Esophagus (tissue), 2 donors: ENCODE measurements around the gene ACOT4. TPM values are rescaled to one million over a fixed set of nuclear protein-coding genes. Genes with fewer than 3 reads are reported as not detected.
"Not testable (repeated sequence)": the region's sequence is repeated elsewhere in the genome, so short reads cannot be mapped to it uniquely, and the experiment has no call there.

Experiments
- H3K27ac ChIP-seq, 2 donors: one replicate each; pipeline ENCODE4 v1.5.1; 2013; ENCODE audit warnings: low read depth in 2 of 2, mild to moderate bottlenecking in 2 of 2, inconsistent platforms in 1 of 2, low read length in 1 of 2, moderate library complexity in 1 of 2
- H3K27me3 ChIP-seq, 2 donors: one replicate each; pipeline ENCODE4 v1.6.1; 2013; ENCODE audit warnings: low read length in 2 of 2, control low read depth in 1 of 2, mild to moderate bottlenecking in 1 of 2; ENCODE audit not compliant: insufficient read depth in 2 of 2, control insufficient read depth in 1 of 2
- H3K36me3 ChIP-seq, 2 donors: one replicate each; pipeline ENCODE4 v1.6.1; 2013; ENCODE audit warnings: low read length in 1 of 2; ENCODE audit not compliant: control insufficient read depth in 2 of 2, insufficient read depth in 2 of 2
- H3K4me1 ChIP-seq, 2 donors: one replicate each; pipeline ENCODE4 v1.6.1; 2013; ENCODE audit warnings: low read length in 1 of 2; ENCODE audit not compliant: control insufficient read depth in 2 of 2, insufficient read depth in 2 of 2
- H3K4me3 ChIP-seq, 2 donors: one replicate each; pipeline ENCODE4 v1.5.1; 2013; ENCODE audit warnings: low read length in 2 of 2, mild to moderate bottlenecking in 2 of 2, low read depth in 1 of 2, moderate library complexity in 1 of 2
- H3K9me3 ChIP-seq, 2 donors: one replicate each; pipeline ENCODE4 v1.6.1; 2013; ENCODE audit warnings: mild to moderate bottlenecking in 2 of 2, low read depth in 1 of 2, low read length in 1 of 2, moderate library complexity in 1 of 2; ENCODE audit not compliant: control insufficient read depth in 2 of 2, insufficient read depth in 1 of 2
- WGBS, 2 donors: extraction: QIAGEN DNeasy Blood & Tissue Kit; methylation state at CpG; one replicate each; pipeline ENCODE4 v1.1.7; 2013; 5-methylcytosine and 5-hydroxymethylcytosine counted together
- polyA plus RNA-seq, 2 donors: library from polyadenylated mRNA; stranded (reverse); fragments of 200-250 nt; gene quantifications; one replicate each; pipeline ENCODE4 v1.2.3, GENCODE V29; 2013
- donor health status: healthy with polysubstance abuse.
- donor health status: Bipolar disorder and iron deficiency.

ACOT4 gene
- 1 to 10 TPM; 1.3 to 2.2 TPM for polyA plus RNA-seq

- WGBS, 2 donors = 1 to 2% methylated on average over 89 of the region's 89 CpGs
- Histone ChIP-seq H3K4me1 (no peaks in the 10 kb centered on the region), H3K27me3 (no peaks in the 10 kb centered on the region), H3K9me3 (no peaks in the 10 kb centered on the region), H3K27ac (peak within 1 kb of the TSS; percentile 2 to 38), H3K4me3 (peak within 1 kb of the TSS; percentile 56 to 66), H3K36me3 (no peaks in the 10 kb centered on the region)
Observed at GRCh38 chr14:73591690-73592449, at the start of gene ACOT4. ACOT4 (plus strand) TSS chr14:73591873; CDS start chr14:73591960, 87 bp downstream.

- not testable (repeated sequence) for H3K4me1 ChIP-seq, H3K4me3 ChIP-seq, H3K27ac ChIP-seq, H3K36me3 ChIP-seq, H3K9me3 ChIP-seq, H3K27me3 ChIP-seq
- 87 to 92% methylated on average over 7 of the region's 7 CpGs for WGBS, 2 donors
Observed at GRCh38 chr14:73542961-73543360, 48.7 kb upstream of the ACOT4 start.

GRCh38 chr14:73545353-73545752 is 46.3 kb upstream of the ACOT4 start:
- not testable (repeated sequence) for H3K4me1 ChIP-seq, H3K4me3 ChIP-seq, H3K27me3 ChIP-seq, H3K27ac ChIP-seq, H3K36me3 ChIP-seq, H3K9me3 ChIP-seq
- 91% methylated on average over 1 of the region's 1 CpG; no CpG with 5 or more reads in 1 of the 2 donors for WGBS, 2 donors

DNA sequence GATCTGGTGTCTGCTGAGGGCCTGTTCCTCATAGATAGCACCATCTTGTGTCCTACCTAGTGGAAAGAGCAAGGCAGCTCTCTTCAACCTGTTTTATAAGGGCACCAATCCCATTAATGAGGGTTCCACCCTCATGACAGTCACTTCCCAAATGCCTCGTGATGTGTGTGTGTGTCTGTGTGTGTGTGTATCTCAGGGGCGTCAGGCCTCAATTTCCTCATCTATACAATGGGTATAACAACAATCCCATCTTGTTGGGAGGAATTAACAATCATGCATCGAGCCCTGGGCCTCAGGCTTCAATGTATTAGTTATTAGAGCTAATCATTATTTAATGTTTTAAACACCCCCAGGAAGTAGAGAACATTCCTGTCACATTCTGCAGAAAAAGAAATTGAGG is 42.6 kb upstream of the ACOT4 start:
- WGBS, 2 donors = 92 to 94% methylated on average over 2 to 3 of the region's 3 CpGs

DNA sequence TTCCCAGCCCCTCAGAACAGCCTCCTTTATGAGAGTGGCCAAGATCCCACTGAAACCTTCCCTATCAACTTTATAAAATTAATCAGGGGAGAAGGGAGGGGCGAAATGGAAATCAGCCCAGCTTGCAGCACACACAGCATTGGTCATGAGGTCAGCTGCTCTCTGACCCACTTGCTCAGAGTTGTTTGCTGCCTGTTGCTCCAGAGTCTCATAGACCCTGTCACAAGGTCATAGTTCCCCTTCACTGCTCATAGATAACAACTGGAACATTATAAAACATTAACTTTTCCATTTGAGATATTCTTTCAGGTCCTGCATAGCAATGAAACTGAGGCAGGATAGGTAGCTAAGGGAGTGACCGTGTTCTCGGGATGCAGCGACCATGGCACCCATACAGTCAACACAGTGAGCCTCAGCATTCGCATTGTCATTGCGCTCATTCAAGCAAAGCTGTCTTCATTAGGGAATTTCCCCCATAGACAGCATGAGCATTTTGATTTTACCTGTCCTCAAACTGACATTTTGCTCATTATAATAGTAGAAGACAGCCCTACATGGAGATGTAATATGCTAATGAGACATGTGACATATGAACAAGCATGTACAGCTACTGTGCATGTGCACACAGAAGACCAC is 41.7 kb upstream of the ACOT4 start:
- H3K36me3 ChIP-seq, H3K4me1 ChIP-seq, H3K4me3 ChIP-seq, H3K27me3 ChIP-seq, H3K27ac ChIP-seq, H3K9me3 ChIP-seq: not testable (repeated sequence)
- WGBS, 2 donors = 91 to 93% methylated on average over 3 to 5 of the region's 6 CpGs

More for the DNA sequence above, 42.6 kb upstream of the ACOT4 start:
- not testable (repeated sequence) for H3K27me3 ChIP-seq, H3K9me3 ChIP-seq, H3K4me1 ChIP-seq, H3K4me3 ChIP-seq, H3K36me3 ChIP-seq, H3K27ac ChIP-seq

- no peaks in the 10 kb centered on the region for H3K27me3 ChIP-seq
- H3K4me3 ChIP-seq = no peak overlapping the region
- no peaks in the 10 kb centered on the region for H3K4me1 ChIP-seq
- WGBS, 2 donors = 91 to 93% methylated on average over 4 of the region's 4 CpGs
- no peaks in the 10 kb centered on the region for H3K36me3 ChIP-seq
- H3K27ac ChIP-seq = no peak overlapping the region
- no peaks in the 10 kb centered on the region for H3K9me3 ChIP-seq
Observed at GRCh38 chr14:73553845-73554244, 37.8 kb upstream of the ACOT4 start.

DNA sequence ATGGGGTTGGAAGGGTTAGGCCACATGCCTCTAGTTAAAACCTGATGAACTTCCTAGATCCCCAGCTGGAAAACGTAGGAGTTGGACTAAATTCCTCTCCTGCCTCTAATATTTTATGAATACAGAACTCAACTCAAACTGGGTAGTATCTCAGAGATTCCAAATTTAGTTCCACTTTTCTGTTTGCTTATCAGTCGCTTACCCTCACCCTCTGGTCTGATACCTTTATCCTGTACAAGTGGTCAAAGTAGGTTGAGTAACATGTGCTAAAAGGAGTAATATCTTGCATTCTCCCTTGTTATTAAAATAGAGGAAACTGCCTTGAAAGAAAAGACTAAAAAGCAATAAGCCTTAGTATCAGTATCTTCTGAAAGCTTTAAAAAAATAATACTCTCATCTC is 34.5 kb upstream of the ACOT4 start:
- not testable (repeated sequence) for H3K36me3 ChIP-seq, H3K27ac ChIP-seq, H3K27me3 ChIP-seq, H3K4me1 ChIP-seq, H3K4me3 ChIP-seq, H3K9me3 ChIP-seq
- WGBS, 2 donors = 61% methylated on average over 2 of the region's 2 CpGs; no CpG with 5 or more reads in 1 of the 2 donors

GRCh38 chr14:73558238-73558637 is 33.4 kb upstream of the ACOT4 start:
- not testable (repeated sequence) for H3K4me1 ChIP-seq, H3K27me3 ChIP-seq, H3K4me3 ChIP-seq, H3K9me3 ChIP-seq, H3K27ac ChIP-seq, H3K36me3 ChIP-seq
- WGBS, 2 donors = 89 to 94% methylated on average over 1 of the region's 2 CpGs

DNA sequence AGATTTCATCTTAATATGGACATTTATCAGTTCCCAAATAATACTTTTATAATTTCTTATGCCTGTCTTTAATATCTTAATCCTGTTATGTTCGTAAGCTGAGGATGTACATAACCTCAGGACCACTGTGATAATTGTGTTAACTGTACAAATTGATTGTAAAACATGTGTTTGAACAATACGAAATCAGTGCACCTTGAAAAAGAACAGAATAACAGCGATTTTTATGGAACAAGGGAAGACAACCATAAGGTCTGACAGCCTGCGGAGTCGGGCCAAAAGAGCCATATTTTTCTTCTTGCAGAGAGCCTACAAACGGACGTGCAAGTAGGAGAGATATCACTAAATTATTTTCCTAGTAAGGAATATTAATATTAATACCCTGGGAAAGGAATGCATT is 29.4 kb upstream of the ACOT4 start:
- H3K27me3 ChIP-seq, H3K4me3 ChIP-seq, H3K4me1 ChIP-seq, H3K36me3 ChIP-seq, H3K9me3 ChIP-seq, H3K27ac ChIP-seq: not testable (repeated sequence)
- 96% methylated on average over 7 of the region's 7 CpGs for WGBS, 2 donors

DNA sequence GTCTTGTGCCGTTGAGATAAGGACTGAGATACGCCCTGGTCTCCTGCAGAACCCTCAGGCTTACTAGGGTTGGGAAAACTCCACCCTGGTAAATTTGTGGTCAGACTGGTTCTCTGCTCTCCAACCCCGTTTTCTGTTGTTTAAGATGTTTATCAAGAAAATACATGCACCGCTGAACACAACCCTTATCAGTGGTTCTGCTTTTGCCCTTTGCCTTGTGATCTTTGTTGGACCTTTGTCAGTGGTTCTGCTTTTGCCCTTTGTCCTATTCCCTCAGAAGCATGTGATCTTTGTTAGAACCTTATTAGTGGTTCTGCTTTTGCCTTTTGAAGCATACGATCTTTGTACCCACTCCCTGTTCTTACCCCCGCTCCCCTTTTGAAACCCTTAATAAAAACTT is 29.0 kb upstream of the ACOT4 start:
- not testable (repeated sequence) for H3K27ac ChIP-seq, H3K9me3 ChIP-seq
- 78 to 84% methylated on average over 6 of the region's 6 CpGs for WGBS, 2 donors

More for the DNA sequence above, 29.0 kb upstream of the ACOT4 start:
- not testable (repeated sequence) for H3K4me1 ChIP-seq, H3K36me3 ChIP-seq, H3K4me3 ChIP-seq, H3K27me3 ChIP-seq
